Astrocyte of the spinal cord (primary cell): ENCODE data around the gene PACSIN1.

Experiments
- DNase-seq: peaks from one replicate; pipeline ENCODE4 v3.0.0; 2011; ENCODE audit warnings: low read depth, low spot score
- H3K4me3 ChIP-seq: 2 replicates; pipeline ENCODE4 v1.5.1; 2011; ENCODE audit warnings: low read depth, mild to moderate bottlenecking, low read length, moderate library complexity
- in situ Hi-C: cut with HindIII; loops from 2 replicates; pipeline ENCODE4 v1.10.0; 2017; ENCODE audit warnings: low sequenced_read_pairs
- TF ChIP-seq, protein P1 (sequence below): IDR thresholded peaks from 2 replicates; pipeline ENCODE4 v1.5.1; 2012; ENCODE audit warnings: low read depth, mild to moderate bottlenecking, low read length, inconsistent platforms

PACSIN1 gene

DNA sequence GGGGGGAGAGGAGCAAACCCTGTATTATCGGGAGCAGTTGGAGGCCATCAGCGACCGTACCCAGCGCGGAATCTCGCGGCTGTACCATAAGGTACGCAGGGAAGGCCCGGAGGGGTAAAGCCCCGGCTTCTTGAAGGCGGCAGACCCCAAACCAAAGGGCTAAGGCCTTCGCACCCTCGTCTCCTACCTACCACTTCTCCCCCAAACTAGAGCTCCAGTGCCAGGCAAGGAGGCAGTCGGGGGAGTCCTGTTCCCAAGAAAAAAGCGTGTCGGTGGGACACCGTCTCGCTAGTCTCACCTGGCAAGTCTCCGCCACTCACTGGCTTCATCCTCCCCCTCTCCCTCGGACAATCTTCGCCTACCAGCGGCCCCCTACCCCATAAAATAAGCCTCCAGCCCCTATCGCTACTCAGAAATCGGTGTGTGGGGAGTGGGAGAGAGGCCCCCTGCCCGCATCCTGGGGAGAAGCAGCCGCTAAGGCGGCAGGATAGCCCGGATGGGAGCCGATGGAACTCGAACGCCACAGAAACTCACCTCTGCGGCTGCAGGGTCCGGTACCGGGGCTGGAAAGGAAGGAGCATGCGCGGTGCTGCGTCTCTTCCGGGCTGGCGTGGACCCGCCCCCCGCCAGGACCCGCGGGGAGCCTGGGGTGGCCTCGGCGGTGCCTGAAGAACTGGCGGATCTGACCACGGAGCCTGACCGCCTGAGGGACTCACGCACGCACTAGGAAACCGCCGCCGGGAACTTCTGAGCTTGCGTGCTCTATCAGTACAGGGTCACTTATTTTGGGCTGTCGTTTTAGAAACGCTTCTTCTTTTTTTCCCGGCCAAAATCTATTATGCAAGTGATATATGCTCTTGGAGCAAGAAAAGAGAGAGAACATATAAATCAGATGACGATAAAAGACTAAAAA is 40.1 kb upstream of the PACSIN1 start, which contains the start of gene RPS10:
Gene RPS10, minus strand, starts transcription at position 572 of the 913 bp plus-strand sequence. CDS start 848 bp downstream, outside the sequence.
- H3K4me3 ChIP-seq = peak within 1 kb of the TSS; percentile 80
- TF ChIP-seq, protein P1, sequence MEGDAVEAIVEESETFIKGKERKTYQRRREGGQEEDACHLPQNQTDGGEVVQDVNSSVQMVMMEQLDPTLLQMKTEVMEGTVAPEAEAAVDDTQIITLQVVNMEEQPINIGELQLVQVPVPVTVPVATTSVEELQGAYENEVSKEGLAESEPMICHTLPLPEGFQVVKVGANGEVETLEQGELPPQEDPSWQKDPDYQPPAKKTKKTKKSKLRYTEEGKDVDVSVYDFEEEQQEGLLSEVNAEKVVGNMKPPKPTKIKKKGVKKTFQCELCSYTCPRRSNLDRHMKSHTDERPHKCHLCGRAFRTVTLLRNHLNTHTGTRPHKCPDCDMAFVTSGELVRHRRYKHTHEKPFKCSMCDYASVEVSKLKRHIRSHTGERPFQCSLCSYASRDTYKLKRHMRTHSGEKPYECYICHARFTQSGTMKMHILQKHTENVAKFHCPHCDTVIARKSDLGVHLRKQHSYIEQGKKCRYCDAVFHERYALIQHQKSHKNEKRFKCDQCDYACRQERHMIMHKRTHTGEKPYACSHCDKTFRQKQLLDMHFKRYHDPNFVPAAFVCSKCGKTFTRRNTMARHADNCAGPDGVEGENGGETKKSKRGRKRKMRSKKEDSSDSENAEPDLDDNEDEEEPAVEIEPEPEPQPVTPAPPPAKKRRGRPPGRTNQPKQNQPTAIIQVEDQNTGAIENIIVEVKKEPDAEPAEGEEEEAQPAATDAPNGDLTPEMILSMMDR = no peak
- in situ Hi-C loops = no loop called here
- peak; percentile 93 for DNase-seq

DNA sequence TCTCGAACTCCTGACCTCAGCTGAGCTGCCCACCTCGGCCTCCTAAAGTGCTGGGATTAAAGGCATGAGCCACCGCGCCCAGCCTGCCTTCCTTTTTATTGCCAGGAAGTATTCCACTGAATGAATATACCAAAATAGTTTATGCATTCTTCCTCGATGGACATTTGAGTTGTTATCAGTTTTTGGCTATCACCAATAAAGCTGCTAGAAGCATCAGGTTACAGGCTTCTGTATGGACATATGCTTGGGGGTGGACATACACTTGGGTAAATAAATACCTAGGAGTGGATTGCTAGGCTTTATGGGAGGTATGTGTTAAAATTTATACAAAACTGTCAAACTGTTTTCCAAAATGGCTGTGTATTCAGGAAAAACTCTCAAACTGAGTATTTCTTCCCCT is 30.0 kb upstream of the PACSIN1 start:
- H3K4me3 ChIP-seq = no peak overlapping the region
- in situ Hi-C loops = no loop called here
- no peak for DNase-seq
- TF ChIP-seq, protein P1 = no peak

DNA sequence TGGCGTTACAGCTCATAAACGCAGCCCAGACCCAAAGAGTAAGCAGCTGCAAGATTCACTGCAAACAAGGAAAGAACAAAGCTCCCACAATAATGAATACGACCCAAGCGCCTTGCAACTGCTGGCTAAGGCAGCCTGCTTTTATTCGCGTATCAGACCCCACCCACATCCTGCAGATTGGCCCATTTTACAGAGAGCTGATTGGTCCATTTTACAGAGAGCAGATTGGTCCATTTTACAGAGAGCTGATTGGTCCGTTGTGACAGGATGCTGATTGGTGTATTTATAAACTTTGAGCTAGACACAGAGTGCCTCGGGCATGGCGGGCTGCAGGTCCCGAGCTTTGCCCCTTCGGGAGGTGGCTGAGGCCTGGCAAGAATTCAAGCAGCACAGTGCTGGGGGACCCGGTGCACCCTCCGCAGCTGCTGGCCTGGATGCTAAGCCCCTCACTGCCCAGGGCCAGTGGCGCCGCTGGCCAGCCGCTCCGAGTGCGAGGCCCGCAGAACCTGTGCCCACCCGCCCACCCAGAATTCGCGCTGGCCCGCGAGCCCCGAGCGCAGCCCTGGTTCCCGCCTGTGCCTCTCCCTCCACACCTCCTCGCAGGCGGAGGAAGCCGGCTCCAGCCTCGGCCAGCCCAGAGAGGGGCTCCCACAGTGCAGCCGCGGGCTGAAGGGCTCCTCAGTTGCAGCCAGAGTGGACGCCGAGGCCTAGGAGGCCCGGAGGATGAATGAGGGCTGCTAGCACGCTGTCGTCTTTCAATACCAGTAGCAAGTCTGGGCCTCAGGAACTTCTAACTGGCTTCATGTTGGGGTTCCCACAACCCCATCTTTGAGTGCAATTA is 28.9 kb upstream of the PACSIN1 start:
- in situ Hi-C loops = no loop called here
- no peak overlapping the region for H3K4me3 ChIP-seq
- no peak for DNase-seq
- TF ChIP-seq, protein P1 = no peak

DNA sequence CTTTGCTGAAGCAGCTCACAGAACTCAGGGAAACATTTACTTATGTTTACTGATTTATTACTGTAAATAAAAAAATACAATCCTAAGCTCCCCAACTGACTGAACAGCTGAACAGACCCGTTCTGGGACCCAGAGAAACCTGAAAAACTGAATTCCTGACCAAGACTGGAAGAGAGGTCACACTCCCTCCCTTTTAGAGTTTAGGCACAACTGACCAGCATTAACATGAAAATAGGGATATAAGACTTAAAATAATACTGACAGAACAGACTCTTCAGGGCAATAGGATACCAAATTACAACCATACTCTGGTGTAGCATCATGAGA is 28.3 kb upstream of the PACSIN1 start:
- TF ChIP-seq, protein P1 = no peak
- no peak overlapping the region for H3K4me3 ChIP-seq
- in situ Hi-C loops = no loop called here
- no peak for DNase-seq

DNA sequence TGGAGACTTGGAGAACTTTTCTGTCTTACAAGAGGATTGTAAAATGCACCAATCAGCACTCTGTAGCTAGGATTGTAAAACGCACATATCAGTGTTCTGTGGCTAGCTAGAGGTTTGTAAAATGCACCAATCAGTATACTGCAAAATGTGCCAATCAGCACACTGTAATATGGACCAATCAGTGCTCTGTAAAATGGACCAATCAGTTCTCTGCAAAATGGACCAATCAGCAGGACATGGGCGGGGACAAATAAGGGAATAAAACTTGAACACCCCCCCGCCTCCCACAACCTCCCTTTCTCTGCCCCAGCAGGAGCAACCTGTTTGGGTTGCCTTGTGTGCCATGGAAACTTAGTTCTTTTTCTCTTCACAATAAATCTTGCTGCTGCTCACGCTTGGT is 27.2 kb upstream of the PACSIN1 start:
- in situ Hi-C loops = no loop called here
- TF ChIP-seq, protein P1 = no peak
- no peak overlapping the region for H3K4me3 ChIP-seq
- no peak for DNase-seq

DNA sequence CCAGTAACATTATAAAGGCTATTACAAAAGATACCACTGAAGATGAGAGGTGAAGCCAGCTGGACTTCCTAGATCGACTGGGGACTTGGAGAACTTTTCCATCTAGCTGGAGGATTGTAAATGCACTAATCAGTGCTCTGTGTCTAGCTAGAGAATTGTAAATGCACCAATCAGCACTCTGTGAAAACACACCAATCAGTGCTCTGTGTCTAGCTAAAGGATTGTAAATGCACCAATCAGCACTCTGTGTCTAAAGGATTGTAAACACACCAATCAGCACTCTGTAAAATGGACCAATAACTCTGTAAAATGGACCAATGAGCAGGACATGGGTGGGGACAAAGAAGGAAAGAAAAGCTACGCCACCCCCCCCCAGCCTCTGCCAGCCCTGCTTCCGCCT is 26.4 kb upstream of the PACSIN1 start:
- no peak overlapping the region for H3K4me3 ChIP-seq
- in situ Hi-C loops = no loop called here
- TF ChIP-seq, protein P1 = no peak
- DNase-seq = no peak
